H9 (cell line): ENCODE results near the gene TFDP1. TPM values are rescaled to one million over a fixed set of nuclear protein-coding genes. Genes with fewer than 3 reads are reported as not detected.

Experiments used
- DNase-seq: peaks from one replicate; pipeline ENCODE4 v3.0.0-alpha.2; 2017
- H2AFZ ChIP-seq: one replicate; pipeline ENCODE4 v1.6.1; 2013; ENCODE audit warnings: mild to moderate bottlenecking, low read length, control low read depth, moderate library complexity
- H2AK5ac ChIP-seq: 2 replicates; pipeline ENCODE4 v1.6.1; 2013; ENCODE audit warnings: low read length, control low read depth, mixed read lengths; ENCODE audit not compliant: insufficient read length
- H2BK120ac ChIP-seq: one replicate; pipeline ENCODE4 v1.6.1; 2013; ENCODE audit warnings: low read depth, mild to moderate bottlenecking, low read length, control low read depth, inconsistent platforms; ENCODE audit not compliant: poor library complexity, severe bottlenecking
- H2BK12ac ChIP-seq: 2 replicates; pipeline ENCODE4 v1.6.1; 2013; ENCODE audit warnings: low read length, control low read depth, mixed read lengths, low read depth; ENCODE audit not compliant: insufficient read length
- H2BK15ac ChIP-seq: 2 replicates; pipeline ENCODE4 v1.6.1; 2013; ENCODE audit warnings: low read depth, low read length, control low read depth
- H2BK20ac ChIP-seq: one replicate; pipeline ENCODE4 v1.6.1; 2013; ENCODE audit warnings: low read depth, mild to moderate bottlenecking, low read length, control low read depth, inconsistent platforms; ENCODE audit not compliant: poor library complexity, severe bottlenecking
- H2BK5ac ChIP-seq: 2 replicates; pipeline ENCODE4 v1.6.1; 2013; ENCODE audit warnings: low read length, control low read depth, mixed read lengths; ENCODE audit not compliant: insufficient read length
- H3K14ac ChIP-seq: 2 replicates; pipeline ENCODE4 v1.6.1; 2013; ENCODE audit warnings: low read length, control low read depth; ENCODE audit not compliant: insufficient read depth
- H3K18ac ChIP-seq: 2 replicates; pipeline ENCODE4 v1.6.1; 2013; ENCODE audit warnings: low read depth, mild to moderate bottlenecking, mixed read lengths, low read length, control low read depth; ENCODE audit not compliant: insufficient read length
- H3K23ac ChIP-seq: 2 replicates; pipeline ENCODE4 v1.6.1; 2013; ENCODE audit warnings: low read length, control low read depth, mixed read lengths, low read depth; ENCODE audit not compliant: insufficient read length
- H3K23me2 ChIP-seq: 2 replicates; pipeline ENCODE4 v1.6.1; 2013; ENCODE audit warnings: low read depth, mild to moderate bottlenecking, mixed read lengths, low read length, control low read depth; ENCODE audit not compliant: insufficient read length, poor library complexity, severe bottlenecking
- H3K27ac ChIP-seq: 2 replicates; pipeline ENCODE4 v1.5.1; 2013; ENCODE audit warnings: low read length, control low read depth, mixed read lengths, low read depth; ENCODE audit not compliant: insufficient read length
- H3K27me3 ChIP-seq: 2 replicates; pipeline ENCODE4 v1.6.1; 2013; ENCODE audit warnings: low read length, control low read depth, inconsistent platforms; ENCODE audit not compliant: insufficient read depth
- H3K4ac ChIP-seq: 2 replicates; pipeline ENCODE4 v1.6.1; 2013; ENCODE audit warnings: low read depth, mild to moderate bottlenecking, control low read depth, inconsistent platforms, low read length, moderate library complexity
- H3K4me1 ChIP-seq: 2 replicates; pipeline ENCODE4 v1.6.1; 2013; ENCODE audit warnings: low read length, control low read depth, inconsistent platforms; ENCODE audit not compliant: insufficient read depth
- H3K4me2 ChIP-seq: 2 replicates; pipeline ENCODE4 v1.6.1; 2013; ENCODE audit warnings: low read length, control low read depth, mixed read lengths; ENCODE audit not compliant: insufficient read length, insufficient read depth
- H3K56ac ChIP-seq: 2 replicates; pipeline ENCODE4 v1.6.1; 2013; ENCODE audit warnings: low read depth, mild to moderate bottlenecking, mixed read lengths, low read length, control low read depth; ENCODE audit not compliant: insufficient read length
- H3K79me1 ChIP-seq: 2 replicates; pipeline ENCODE4 v1.6.1; 2013; ENCODE audit warnings: low read depth, mild to moderate bottlenecking, moderate library complexity, low read length, control low read depth, inconsistent platforms; ENCODE audit not compliant: insufficient read depth, poor library complexity, severe bottlenecking
- H3K79me2 ChIP-seq: 2 replicates; pipeline ENCODE4 v1.6.1; 2013; ENCODE audit warnings: low read length, control low read depth, inconsistent platforms; ENCODE audit not compliant: insufficient read depth
- H3K9ac ChIP-seq: 2 replicates; pipeline ENCODE4 v1.6.1; 2013; ENCODE audit warnings: low read length, control low read depth, mixed read lengths; ENCODE audit not compliant: insufficient read length; ENCODE audit errors: extremely low read depth
- H3K9me3 ChIP-seq: one replicate; pipeline ENCODE4 v1.6.1; 2013; ENCODE audit warnings: low read depth, low read length, inconsistent platforms; ENCODE audit not compliant: control insufficient read depth
- H3T11ph ChIP-seq: one replicate; pipeline ENCODE4 v1.6.1; 2013; ENCODE audit warnings: mild to moderate bottlenecking, low read length, control low read depth, inconsistent platforms
- H4K20me1 ChIP-seq: one replicate; pipeline ENCODE4 v1.6.1; 2013; ENCODE audit not compliant: control insufficient read depth, insufficient read length, insufficient read depth
- H4K5ac ChIP-seq: 2 replicates; pipeline ENCODE4 v1.6.1; 2013; ENCODE audit warnings: low read depth, mild to moderate bottlenecking, mixed read lengths, low read length, control low read depth; ENCODE audit not compliant: insufficient read length
- H4K8ac ChIP-seq: replicated peaks from 2 replicates; pipeline ENCODE4 v1.6.1; 2013; ENCODE audit warnings: low read length, control low read depth, mixed read lengths, low read depth; ENCODE audit not compliant: insufficient read length
- H4K91ac ChIP-seq: 2 replicates; pipeline ENCODE4 v1.6.1; 2013; ENCODE audit warnings: low read depth, mild to moderate bottlenecking, moderate library complexity, mixed read lengths, low read length, control low read depth; ENCODE audit not compliant: insufficient read length
- H3K27ac Mint-ChIP-seq, 3 experiments: 2 replicates in 2 of 3; 3 replicates in 1 of 3; pipeline ENCODE4 v1.8.0; 2020 to 2021; ENCODE audit warnings: mixed read lengths in 3 of 3, mild to moderate bottlenecking in 1 of 3, moderate library complexity in 1 of 3
- H3K27me3 Mint-ChIP-seq: 2 replicates; pipeline ENCODE4 v1.8.0; 2021; ENCODE audit warnings: low read depth, mild to moderate bottlenecking, moderate library complexity, mixed read lengths
- H3K36me3 Mint-ChIP-seq, 3 experiments: 2 replicates in 2 of 3; 3 replicates in 1 of 3; pipeline ENCODE4 v1.8.0; 2020 to 2021; ENCODE audit warnings: low read depth in 3 of 3, mixed read lengths in 3 of 3; ENCODE audit not compliant: insufficient read depth in 1 of 3
- H3K4me1 Mint-ChIP-seq, 2 experiments: 2 replicates each; pipeline ENCODE4 v1.8.0; 2020; ENCODE audit warnings: mixed read lengths in 2 of 2
- H3K4me3 Mint-ChIP-seq, 2 experiments: 2 replicates in 1 of 2; 3 replicates in 1 of 2; pipeline ENCODE4 v1.8.0; 2020 to 2021; ENCODE audit warnings: mild to moderate bottlenecking in 2 of 2, mixed read lengths in 2 of 2, moderate library complexity in 1 of 2
- H3K9me3 Mint-ChIP-seq, 2 experiments: 2 replicates in 1 of 2; 3 replicates in 1 of 2; pipeline ENCODE4 v1.8.0; 2020; ENCODE audit warnings: mild to moderate bottlenecking in 2 of 2, mixed read lengths in 2 of 2, moderate library complexity in 1 of 2
- CTCF ChIP-seq: fragments of 200-600 bp; sonication (generic); conservative IDR thresholded peaks from 3 replicates; pipeline ENCODE4 v1.8.0; 2021; ENCODE audit warnings: antibody characterized with exemption, mild to moderate bottlenecking
- WGBS: extraction: QIAGEN DNeasy Blood & Tissue Kit; methylation state at CpG from one replicate; pipeline ENCODE4 v1.1.7; 2013; ENCODE audit warnings: missing lambda C conversion rate, low lambda C conversion rate, mixed read lengths; ENCODE audit not compliant: insufficient read length; ENCODE audit errors: extremely low coverage; 5-methylcytosine and 5-hydroxymethylcytosine counted together
- total RNA-seq: library from RNA; stranded (reverse); gene quantifications from 2 replicates; pipeline ENCODE4 v1.2.1, GENCODE V29; 2021

Gene TFDP1
- total RNA-seq, 1 experiment from 2014 or later: 111 TPM

DNA sequence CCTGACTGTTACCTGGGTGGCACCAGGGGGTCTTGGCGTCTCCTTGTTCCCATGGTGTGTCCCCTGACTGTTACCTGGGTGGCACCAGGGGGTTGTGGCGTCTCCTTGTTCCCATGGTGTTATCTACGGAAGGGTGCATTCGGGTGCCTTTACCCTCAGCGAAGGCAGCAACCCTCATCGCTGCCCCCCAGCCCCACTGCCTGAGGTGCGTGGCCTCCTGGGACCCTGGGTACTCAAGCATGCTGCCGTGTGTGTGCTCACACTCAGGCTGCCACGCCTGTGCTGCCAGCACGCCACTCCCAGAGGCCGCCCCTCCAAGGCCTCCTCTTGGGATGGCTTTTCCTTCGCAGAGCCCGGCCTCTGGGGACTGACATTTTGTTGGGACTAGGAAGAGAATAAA lies 25.1 kb downstream of the TFDP1 start:
- 0 out of 4 replicates have a peak, but pooled peaks cover 0 to 4% of the 10 kb centered on the region in 2 experiments for H3K4me1 Mint-ChIP-seq
- Histone ChIP-seq H3K23me2 (no peaks in the 10 kb centered on the region), H3K23ac (no peak overlapping the region), H3K79me2 (peaks cover 16% of the 10 kb centered on the region; the same call in 1 of the 2 replicates), H3K4me2 (no peak overlapping the region), H3K4me1 (no peaks in the 10 kb centered on the region), H2AK5ac (no peak overlapping the region), H3K9me3 (no peaks in the 10 kb centered on the region), H3K9ac (no peak overlapping the region), H3K79me1 (no peaks in the 10 kb centered on the region), H3K18ac (no peak overlapping the region), H4K20me1 (no peaks in the 10 kb centered on the region), H2BK15ac (no peak overlapping the region), H2BK120ac (no peak overlapping the region), H3K27me3 (no peaks in the 10 kb centered on the region), H4K91ac (no peak overlapping the region), H3T11ph (no peak overlapping the region), H2BK20ac (no peak overlapping the region), H2AFZ (no peak overlapping the region), H3K4ac (no peak overlapping the region), H4K5ac (no peak overlapping the region), H4K8ac (no peak overlapping the region), H3K56ac (no peak overlapping the region), H3K27ac (no peak overlapping the region), H3K14ac (no peak overlapping the region), H2BK12ac (no peak overlapping the region), H2BK5ac (no peak overlapping the region)
- H3K27ac Mint-ChIP-seq: 0 out of 7 replicates have a peak overlapping the region, but pooled peaks of 1 of the 3 experiments have one; percentile 28
- peaks cover 35 to 52% (median 47%) of the 10 kb centered on the region in 3 experiments for H3K36me3 Mint-ChIP-seq
- peaks cover 1% of the 10 kb centered on the region; the same call in 1 of the 2 replicates for H3K27me3 Mint-ChIP-seq
- H3K4me3 Mint-ChIP-seq: no peak overlapping the region
- no peaks in the 10 kb centered on the region for H3K9me3 Mint-ChIP-seq
- DNase-seq: no peak
- WGBS: no CpG with 5 or more reads among the region's 13 CpGs
- TF ChIP-seq CTCF: no peak
